DND-41 (cell line): ENCODE data around the gene LINC01488.

Experiments
- CTCF ChIP-seq: IDR thresholded peaks from 2 replicates; pipeline ENCODE4 v1.5.1; 2012; ENCODE audit warnings: borderline replicate concordance, low read length, moderate library complexity, mild to moderate bottlenecking; ENCODE audit not compliant: poor library complexity, severe bottlenecking; ENCODE audit errors: extremely low read depth
- EZH2 ChIP-seq: IDR thresholded peaks from 3 replicates; pipeline ENCODE4 v1.6.1; 2012; ENCODE audit warnings: borderline replicate concordance, low read depth, mild to moderate bottlenecking, moderate library complexity, low read length, inconsistent platforms; ENCODE audit not compliant: severe bottlenecking

- TF ChIP-seq CTCF: no peak
- TF ChIP-seq EZH2: no peak
Measured at GRCh38 chr11:69524991-69525411, 43.5 kb downstream of the LINC01488 start.
